IMR-90 (cell line): ENCODE data around the gene ASB16. TPM values are rescaled to one million over a fixed set of nuclear protein-coding genes. Genes with fewer than 3 reads are reported as not detected.

Experiments used
- ATAC-seq: fragments of 200-7000 bp; cut with Tn5 transposase; 2 replicates; pipeline ENCODE4 v1.9.1; 2020; ENCODE audit warnings: low read depth, mild to moderate bottlenecking, moderate library complexity
- BruUV-seq: library from RNA; stranded (reverse); fragments of 400-500 nt; replicated peaks from 2 replicates; lab custom pipeline; 2021; lab: Mats Ljungman, UMichigan
- CTCF ChIA-PET: fragments of 300-600 bp; formaldehyde crosslinking; extraction: SDS; loops from one replicate; lab custom pipeline; 2021; ENCODE audit warnings: antibody characterized with exemption; lab: Yijun Ruan, JAX
- POLR2A ChIA-PET: fragments of 300-600 bp; sonication (Branson Sonifier 250); formaldehyde crosslinking; loops from one replicate; lab custom pipeline; 2022; ENCODE audit warnings: antibody characterized with exemption; ENCODE audit not compliant: unreplicated experiment; lab: Charles Lee
- DNase-seq: peaks from one replicate; pipeline ENCODE4 v3.0.0; 2013
- H2AFZ ChIP-seq: replicated peaks from 2 replicates; pipeline ENCODE3; 2013; ENCODE audit warnings: low read length, mild to moderate bottlenecking; ENCODE audit not compliant: poor library complexity
- H2AK5ac ChIP-seq: 2 replicates; pipeline ENCODE4 v1.6.1; 2013; ENCODE audit warnings: low read depth, low read length, inconsistent platforms
- H2AK9ac ChIP-seq: replicated peaks from 2 replicates; pipeline ENCODE3; 2013; ENCODE audit warnings: mild to moderate bottlenecking, low read depth, low read length, moderate library complexity; ENCODE audit not compliant: poor library complexity
- H2BK120ac ChIP-seq: 2 replicates; pipeline ENCODE4 v1.6.1; 2013; ENCODE audit warnings: low read depth, low read length, inconsistent platforms
- H2BK15ac ChIP-seq: 3 replicates; pipeline ENCODE4 v1.6.1; 2013; ENCODE audit warnings: low read depth, low read length, inconsistent platforms
- H2BK20ac ChIP-seq: 2 replicates; pipeline ENCODE4 v1.6.1; 2013; ENCODE audit warnings: low read depth, mild to moderate bottlenecking, inconsistent platforms, low read length, moderate library complexity
- H2BK5ac ChIP-seq: 2 replicates; pipeline ENCODE4 v1.6.1; 2013; ENCODE audit warnings: mild to moderate bottlenecking, low read depth, low read length, inconsistent platforms; ENCODE audit not compliant: poor library complexity, severe bottlenecking
- H3K14ac ChIP-seq: replicated peaks from 2 replicates; pipeline ENCODE4 v1.6.1; 2013; ENCODE audit warnings: low read depth, low read length, inconsistent platforms
- H3K18ac ChIP-seq: 2 replicates; pipeline ENCODE4 v1.6.1; 2013; ENCODE audit warnings: low read depth, low read length, control low read depth
- H3K23ac ChIP-seq: 2 replicates; pipeline ENCODE4 v1.6.1; 2013; ENCODE audit warnings: low read depth, low read length, inconsistent platforms
- H3K27ac ChIP-seq: 2 replicates; pipeline ENCODE4 v1.5.1; 2013; ENCODE audit warnings: mild to moderate bottlenecking, control low read depth, low read length; ENCODE audit not compliant: insufficient read depth
- H3K27me3 ChIP-seq: 2 replicates; pipeline ENCODE4 v1.6.1; 2013; ENCODE audit warnings: low read length; ENCODE audit not compliant: control insufficient read depth, insufficient read depth
- H3K36me3 ChIP-seq: 2 replicates; pipeline ENCODE4 v1.6.1; 2013; ENCODE audit warnings: low read length, mixed read lengths; ENCODE audit not compliant: control insufficient read depth, insufficient read depth
- H3K4ac ChIP-seq: 2 replicates; pipeline ENCODE4 v1.6.1; 2013; ENCODE audit warnings: low read depth, low read length, inconsistent platforms
- H3K4me1 ChIP-seq: 2 replicates; pipeline ENCODE4 v1.6.1; 2013; ENCODE audit warnings: low read length, mixed read lengths; ENCODE audit not compliant: control insufficient read depth, insufficient read depth
- H3K4me2 ChIP-seq: 2 replicates; pipeline ENCODE4 v1.6.1; 2013; ENCODE audit warnings: low read depth, mild to moderate bottlenecking, control low read depth, low read length, moderate library complexity
- H3K4me3 ChIP-seq: 2 replicates; pipeline ENCODE4 v1.5.1; 2013; ENCODE audit warnings: low read depth, mild to moderate bottlenecking, control low read depth, low read length, moderate library complexity; ENCODE audit not compliant: insufficient read depth
- H3K56ac ChIP-seq: 2 replicates; pipeline ENCODE4 v1.6.1; 2013; ENCODE audit warnings: low read length, inconsistent platforms; ENCODE audit not compliant: insufficient read depth; ENCODE audit errors: extremely low read depth
- H3K79me1 ChIP-seq, 2 experiments: 2 replicates each; pipeline ENCODE4 v1.6.1; 2013; ENCODE audit warnings: low read length in 2 of 2, inconsistent platforms in 1 of 2, low read depth in 1 of 2
- H3K9ac ChIP-seq: 2 replicates; pipeline ENCODE4 v1.6.1; 2013; ENCODE audit warnings: low read depth, low read length, control low read depth
- H3K9me1 ChIP-seq: 2 replicates; pipeline ENCODE4 v1.6.1; 2013; ENCODE audit warnings: low read length, inconsistent platforms; ENCODE audit not compliant: insufficient read depth
- H3K9me3 ChIP-seq: 2 replicates; pipeline ENCODE4 v1.6.1; 2013; ENCODE audit warnings: low read length; ENCODE audit not compliant: control insufficient read depth, insufficient read depth
- H4K20me1 ChIP-seq: 2 replicates; pipeline ENCODE4 v1.6.1; 2013; ENCODE audit warnings: low read length, inconsistent platforms; ENCODE audit not compliant: insufficient read depth
- H4K5ac ChIP-seq: 2 replicates; pipeline ENCODE4 v1.6.1; 2013; ENCODE audit warnings: mild to moderate bottlenecking, low read depth, low read length, control low read depth
- H4K8ac ChIP-seq, 2 experiments: 2 replicates each; pipeline ENCODE4 v1.6.1; 2013; ENCODE audit warnings: low read depth in 2 of 2, low read length in 2 of 2, control low read depth in 1 of 2, inconsistent platforms in 1 of 2
- H4K91ac ChIP-seq: 2 replicates; pipeline ENCODE4 v1.6.1; 2013; ENCODE audit warnings: low read depth, low read length, inconsistent platforms; ENCODE audit not compliant: insufficient read depth
- BHLHE40 ChIP-seq: fragments of 150-350 bp; IDR thresholded peaks from 2 replicates; pipeline ENCODE4 v1.6.1; 2016; ENCODE audit warnings: mild to moderate bottlenecking, low read depth, low read length
- CEBPB ChIP-seq: IDR thresholded peaks from 2 replicates; pipeline ENCODE4 v1.6.1; 2012; ENCODE audit warnings: low read depth, low read length, improper control_type of control experiment
- CTCF ChIP-seq: conservative IDR thresholded peaks from 2 replicates; pipeline ENCODE4 v1.5.1; 2012; ENCODE audit warnings: mild to moderate bottlenecking, low read depth, low read length, improper control_type of control experiment
- ELK1 ChIP-seq: fragments of 150-350 bp; IDR thresholded peaks from 2 replicates; pipeline ENCODE4 v1.6.1; 2016; ENCODE audit warnings: low read depth, mild to moderate bottlenecking, low read length, moderate library complexity, borderline replicate concordance
- FOS ChIP-seq: fragments of 150-350 bp; IDR thresholded peaks from 2 replicates; pipeline ENCODE4 v1.6.1; 2016; ENCODE audit warnings: low read depth, low read length
- MAZ ChIP-seq: IDR thresholded peaks from 2 replicates; pipeline ENCODE4 v1.6.1; 2012; ENCODE audit warnings: low read depth, mild to moderate bottlenecking, low read length, improper control_type of control experiment, moderate library complexity, borderline replicate concordance
- MXI1 ChIP-seq: IDR thresholded peaks from 2 replicates; pipeline ENCODE4 v1.6.1; 2012; ENCODE audit warnings: low read depth, mild to moderate bottlenecking, low read length, moderate library complexity, borderline replicate concordance
- NFE2L2 ChIP-seq: fragments of 150-350 bp; IDR thresholded peaks from 2 replicates; pipeline ENCODE4 v1.6.1; 2016; ENCODE audit warnings: low read depth, mild to moderate bottlenecking, low read length
- POLR2A ChIP-seq: IDR thresholded peaks from 2 replicates; pipeline ENCODE4 v1.6.1; 2012; ENCODE audit warnings: mild to moderate bottlenecking, low read depth, low read length
- RAD21 ChIP-seq: IDR thresholded peaks from 2 replicates; pipeline ENCODE4 v1.6.1; 2012; ENCODE audit warnings: low read length, improper control_type of control experiment
- RCOR1 ChIP-seq: IDR thresholded peaks from 2 replicates; pipeline ENCODE4 v1.6.1; 2012; ENCODE audit warnings: mild to moderate bottlenecking, low read length, improper control_type of control experiment; ENCODE audit not compliant: insufficient replicate concordance
- RFX5 ChIP-seq: IDR thresholded peaks from 2 replicates; pipeline ENCODE4 v1.8.0; 2012; ENCODE audit warnings: low read depth, mild to moderate bottlenecking, low read length, moderate library complexity
- SMC3 ChIP-seq: fragments of 150-350 bp; IDR thresholded peaks from 2 replicates; pipeline ENCODE4 v1.6.1; 2016; ENCODE audit warnings: low read depth, mild to moderate bottlenecking, antibody characterized with exemption, low read length, moderate library complexity
- WGBS, 2 experiments: methylation state at CpG; one replicate each; pipeline versions ENCODE4 v1.1.5 to v1.1.7; 2013; ENCODE audit warnings: missing lambda C conversion rate in 2 of 2; ENCODE audit not compliant: insufficient read length in 1 of 2; ENCODE audit errors: extremely low coverage in 2 of 2; 5-methylcytosine and 5-hydroxymethylcytosine counted together
- dilution Hi-C: fragments of 300-500 bp; cut with HindIII; formaldehyde crosslinking; loops from one replicate; pipeline ENCODE4 v1.14.3; 2018; ENCODE audit warnings: low sequenced_read_pairs; ENCODE audit not compliant: unreplicated experiment
- in situ Hi-C: fragments of 300-500 bp; cut with MboI; formaldehyde crosslinking; loops from 3 replicates; pipeline ENCODE4 v1.14.3; 2019; ENCODE audit warnings: low sequenced_read_pairs, inconsistent platforms, mixed read lengths
- intact Hi-C: fragments of 100-400 bp; cut with micrococcal nuclease; formaldehyde crosslinking; loops from 2 replicates; pipeline ENCODE4 v1.10.0; 2022
- polyA plus RNA-seq, 3 experiments: library from polyadenylated mRNA; depleted of rRNA; stranded (reverse); fragments of >200 nt; gene quantifications; 2 replicates each; pipeline ENCODE4 v1.2.3, GENCODE V29; 2012; ENCODE audit warnings: low replicate concordance in 1 of 3
- total RNA-seq: library from RNA; depleted of rRNA; stranded (reverse); fragments of >200 nt; gene quantifications from 2 replicates; pipeline ENCODE4 v1.2.3, GENCODE V29; 2012

The ASB16 gene
- total and polyA plus RNA-seq, 2 of the 4 experiments (the other 2 are of a cell fraction), result 0.05 TPM; not detected in 1

DNA sequence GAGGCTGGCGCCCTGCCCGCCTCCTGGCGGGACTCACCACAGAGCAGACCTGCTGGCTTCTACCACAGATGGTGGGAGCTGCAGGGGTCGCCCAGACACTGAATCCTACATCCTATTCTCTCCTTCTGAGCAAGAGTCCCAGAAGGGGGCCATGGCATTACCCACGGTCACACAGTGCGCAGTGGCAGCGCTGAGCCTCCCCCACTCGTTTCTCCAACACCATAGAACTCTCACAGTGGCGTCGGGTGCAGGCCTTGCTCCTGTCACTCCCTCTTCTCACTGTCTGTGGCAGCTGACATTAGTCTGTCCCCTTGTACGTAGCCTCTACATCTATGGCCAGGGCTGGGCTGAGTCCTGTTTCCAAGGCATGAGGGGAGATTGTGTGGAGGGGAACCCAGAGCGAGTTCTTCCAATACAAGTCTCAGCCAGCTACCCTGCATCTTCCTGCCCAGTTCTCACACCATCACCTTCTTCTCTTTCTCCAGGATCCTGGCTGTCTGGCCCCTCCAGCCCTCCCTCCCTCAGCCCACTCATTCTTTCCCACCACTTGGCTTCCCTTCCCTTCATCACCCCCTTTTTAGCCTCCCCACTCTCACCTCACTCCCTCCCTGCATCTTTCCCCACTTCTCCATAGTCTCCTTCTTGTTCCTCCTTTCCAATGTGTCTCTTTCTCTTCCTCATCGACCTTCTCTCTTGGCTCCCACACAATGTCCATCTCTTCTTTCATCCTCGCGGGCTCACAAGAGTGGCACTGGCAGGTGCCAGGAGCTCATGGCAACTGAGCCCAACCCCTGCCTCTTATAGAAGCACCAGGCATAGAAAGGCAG, 43.1 kb downstream of the ASB16 start:
- H3K56ac ChIP-seq, result no peak overlapping the region
- no peak overlapping the region for H3K4me2 ChIP-seq
- no peak overlapping the region for H2AK9ac ChIP-seq
- H3K9ac ChIP-seq, result no peak overlapping the region
- no peak overlapping the region for H2BK120ac ChIP-seq
- POLR2A ChIA-PET, result interaction anchor here (0.5 kb wide), 1 partner anchor 113 kb away, joined by 3 read pairs; no protein-coding TSS in a partner anchor
- H3K4me1 ChIP-seq, result peaks cover 11% of the 10 kb centered on the region
- no peak for DNase-seq
- no peak overlapping the region for H2AFZ ChIP-seq
- 93% methylated on average over 5 of the region's 15 CpGs; no CpG with 5 or more reads in 1 of the 2 experiments for WGBS, 2 experiments
- intact Hi-C loops, result loop anchor here (10.0 kb wide), 1 partner anchor 291 kb away; the partner anchor contains the start of gene GPATCH8
- peaks cover 20% of the 10 kb centered on the region for H3K9me1 ChIP-seq
- no peak overlapping the region for H4K91ac ChIP-seq
- H2BK15ac ChIP-seq, result no peak overlapping the region
- peaks cover 42% of the 10 kb centered on the region for H4K20me1 ChIP-seq
- no peaks in the 10 kb centered on the region for H3K27me3 ChIP-seq
- no peak overlapping the region for H3K4me3 ChIP-seq
- CTCF ChIA-PET, result no interaction called here
- H3K4ac ChIP-seq, result no peak overlapping the region
- H2AK5ac ChIP-seq, result no peak overlapping the region
- no peak overlapping the region for H4K5ac ChIP-seq
- H4K8ac ChIP-seq, result no peak overlapping the region
- BruUV-seq, result no TSS peak
- no peak overlapping the region for H3K18ac ChIP-seq
- peaks cover 45 to 67% of the 10 kb centered on the region in 2 experiments for H3K79me1 ChIP-seq
- no peak for ATAC-seq
- H3K36me3 ChIP-seq, result peaks cover 61% of the 10 kb centered on the region
- H2BK5ac ChIP-seq, result no peak overlapping the region
- H3K9me3 ChIP-seq, result no peaks in the 10 kb centered on the region
- H3K14ac ChIP-seq, result no peak overlapping the region
- no peak overlapping the region for H3K23ac ChIP-seq
- TF ChIP-seq FOS, result no peak
- TF ChIP-seq CTCF, result no peak
- no peak for TF ChIP-seq MXI1
- no peak for TF ChIP-seq POLR2A
- TF ChIP-seq ELK1, result no peak
- TF ChIP-seq RFX5, result no peak
- no peak for TF ChIP-seq NFE2L2
- TF ChIP-seq RCOR1, result no peak
- TF ChIP-seq SMC3, result no peak
- no peak for TF ChIP-seq MAZ
- TF ChIP-seq BHLHE40, result no peak
- TF ChIP-seq RAD21, result no peak
- no peak for TF ChIP-seq CEBPB
- H2BK20ac ChIP-seq, result no peak overlapping the region
- in situ Hi-C loops, result loop anchor here (25.0 kb wide), 2 partner anchors 299 to 424 kb away; partner anchors contain the start of gene GPATCH8
- no peak overlapping the region for H3K27ac ChIP-seq
- dilution Hi-C loops, result no loop called here
